Loucy (cell line): Measurements from ENCODE around the gene TADA1.

Source experiments
- H2AFZ ChIP-seq: fragments of 200-600 bp; sonication (generic); 2 replicates; pipeline ENCODE4 v1.6.0; 2016; ENCODE audit warnings: antibody characterized with exemption, mild to moderate bottlenecking, low read length, moderate library complexity
- H3F3A ChIP-seq: fragments of 200-600 bp; 2 replicates; pipeline ENCODE4 v1.6.0; 2016; ENCODE audit warnings: antibody characterized with exemption, low read depth, mild to moderate bottlenecking
- H3K27me3 ChIP-seq: fragments of 200-600 bp; sonication (generic); 2 replicates; pipeline ENCODE4 v1.6.1; 2014; ENCODE audit warnings: low read length, mild to moderate bottlenecking; ENCODE audit not compliant: insufficient read depth, poor library complexity, severe bottlenecking
- H3K36me3 ChIP-seq: fragments of 200-600 bp; sonication (generic); 2 replicates; pipeline ENCODE4 v1.6.1; 2016; ENCODE audit warnings: low read length; ENCODE audit not compliant: insufficient read depth
- H3K4me1 ChIP-seq: fragments of 200-600 bp; sonication (generic); 2 replicates; pipeline ENCODE4 v1.5.1; 2014; ENCODE audit warnings: low read length, mild to moderate bottlenecking; ENCODE audit not compliant: insufficient read depth, poor library complexity, severe bottlenecking
- H3K4me2 ChIP-seq: fragments of 200-600 bp; sonication (generic); 2 replicates; pipeline ENCODE4 v1.6.0; 2014; ENCODE audit warnings: antibody characterized with exemption, low read length, low read depth, mild to moderate bottlenecking; ENCODE audit not compliant: poor library complexity, severe bottlenecking
- H3K4me3 ChIP-seq: fragments of 200-600 bp; sonication (generic); 2 replicates; pipeline ENCODE4 v1.5.1; 2014; ENCODE audit warnings: low read length, mild to moderate bottlenecking, mixed read lengths; ENCODE audit not compliant: poor library complexity, severe bottlenecking
- H3K79me2 ChIP-seq: fragments of 200-600 bp; sonication (generic); 2 replicates; pipeline ENCODE4 v1.6.1; 2014; ENCODE audit warnings: low read length; ENCODE audit not compliant: insufficient read depth
- H3K9ac ChIP-seq: fragments of 200-600 bp; sonication (generic); 2 replicates; pipeline ENCODE4 v1.6.0; 2014; ENCODE audit warnings: mild to moderate bottlenecking, low read depth, low read length, moderate library complexity; ENCODE audit not compliant: poor library complexity, severe bottlenecking
- H3K9me2 ChIP-seq: fragments of 200-600 bp; sonication (generic); replicated peaks from 2 replicates; pipeline ENCODE4 v1.6.1; 2016; ENCODE audit warnings: low read depth, low read length, mixed read lengths
- H3K9me3 ChIP-seq: fragments of 200-600 bp; sonication (generic); 2 replicates; pipeline ENCODE4 v1.6.1; 2014; ENCODE audit warnings: mild to moderate bottlenecking, antibody characterized with exemption, low read length, low read depth; ENCODE audit not compliant: insufficient read depth
- H4K20me1 ChIP-seq: fragments of 200-600 bp; sonication (generic); 2 replicates; pipeline ENCODE4 v1.6.0; 2014; ENCODE audit warnings: antibody characterized with exemption, low read length, mild to moderate bottlenecking; ENCODE audit not compliant: insufficient read depth, poor library complexity, severe bottlenecking
- EZH2phosphoT487 ChIP-seq: fragments of 200-600 bp; IDR thresholded peaks from 2 replicates; pipeline ENCODE4 v1.6.1; 2018; ENCODE audit warnings: antibody characterized with exemption, mild to moderate bottlenecking, moderate library complexity, borderline replicate concordance
- TF ChIP-seq, protein P1 (sequence below): fragments of 200-600 bp; sonication (generic); conservative IDR thresholded peaks from 2 replicates; pipeline ENCODE4 v1.5.1; 2014; ENCODE audit warnings: mild to moderate bottlenecking, antibody characterized with exemption, low read length

Gene TADA1

DNA sequence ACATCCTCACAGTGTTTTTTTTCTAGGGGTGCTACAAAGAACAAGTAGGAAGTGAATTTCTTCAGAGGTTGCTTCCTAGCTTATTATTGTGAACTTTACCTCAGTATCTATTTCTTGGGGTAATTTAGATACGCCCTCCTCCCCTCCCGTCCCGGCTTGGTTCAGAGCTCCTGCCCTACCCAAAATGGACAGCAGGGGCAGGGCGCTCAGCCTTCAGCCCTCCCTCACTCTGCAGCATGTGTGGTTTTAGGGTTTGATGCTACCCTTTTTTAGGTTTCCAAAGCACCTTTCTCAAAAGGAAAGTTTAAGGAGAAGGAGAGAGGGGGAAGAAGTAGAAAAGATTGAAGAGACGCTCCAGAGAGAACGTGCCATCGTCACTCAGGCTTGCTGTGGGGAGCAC lies 53.7 kb downstream of the TADA1 start:
- H2AFZ ChIP-seq, result no peak overlapping the region
- no peak overlapping the region for H3K4me2 ChIP-seq
- no peak overlapping the region for H3K9ac ChIP-seq
- no peaks in the 10 kb centered on the region for H3K79me2 ChIP-seq
- TF ChIP-seq, protein P1, sequence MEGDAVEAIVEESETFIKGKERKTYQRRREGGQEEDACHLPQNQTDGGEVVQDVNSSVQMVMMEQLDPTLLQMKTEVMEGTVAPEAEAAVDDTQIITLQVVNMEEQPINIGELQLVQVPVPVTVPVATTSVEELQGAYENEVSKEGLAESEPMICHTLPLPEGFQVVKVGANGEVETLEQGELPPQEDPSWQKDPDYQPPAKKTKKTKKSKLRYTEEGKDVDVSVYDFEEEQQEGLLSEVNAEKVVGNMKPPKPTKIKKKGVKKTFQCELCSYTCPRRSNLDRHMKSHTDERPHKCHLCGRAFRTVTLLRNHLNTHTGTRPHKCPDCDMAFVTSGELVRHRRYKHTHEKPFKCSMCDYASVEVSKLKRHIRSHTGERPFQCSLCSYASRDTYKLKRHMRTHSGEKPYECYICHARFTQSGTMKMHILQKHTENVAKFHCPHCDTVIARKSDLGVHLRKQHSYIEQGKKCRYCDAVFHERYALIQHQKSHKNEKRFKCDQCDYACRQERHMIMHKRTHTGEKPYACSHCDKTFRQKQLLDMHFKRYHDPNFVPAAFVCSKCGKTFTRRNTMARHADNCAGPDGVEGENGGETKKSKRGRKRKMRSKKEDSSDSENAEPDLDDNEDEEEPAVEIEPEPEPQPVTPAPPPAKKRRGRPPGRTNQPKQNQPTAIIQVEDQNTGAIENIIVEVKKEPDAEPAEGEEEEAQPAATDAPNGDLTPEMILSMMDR, result peak; percentile 61
- no peak for TF ChIP-seq EZH2phosphoT487
- no peaks in the 10 kb centered on the region for H3K9me2 ChIP-seq
- H3K4me3 ChIP-seq, result no peak overlapping the region
- no peaks in the 10 kb centered on the region for H3K27me3 ChIP-seq
- no peaks in the 10 kb centered on the region for H3K36me3 ChIP-seq
- H3K4me1 ChIP-seq, result no peaks in the 10 kb centered on the region
- no peaks in the 10 kb centered on the region for H3F3A ChIP-seq
- no peaks in the 10 kb centered on the region for H3K9me3 ChIP-seq
- H4K20me1 ChIP-seq, result no peaks in the 10 kb centered on the region

DNA sequence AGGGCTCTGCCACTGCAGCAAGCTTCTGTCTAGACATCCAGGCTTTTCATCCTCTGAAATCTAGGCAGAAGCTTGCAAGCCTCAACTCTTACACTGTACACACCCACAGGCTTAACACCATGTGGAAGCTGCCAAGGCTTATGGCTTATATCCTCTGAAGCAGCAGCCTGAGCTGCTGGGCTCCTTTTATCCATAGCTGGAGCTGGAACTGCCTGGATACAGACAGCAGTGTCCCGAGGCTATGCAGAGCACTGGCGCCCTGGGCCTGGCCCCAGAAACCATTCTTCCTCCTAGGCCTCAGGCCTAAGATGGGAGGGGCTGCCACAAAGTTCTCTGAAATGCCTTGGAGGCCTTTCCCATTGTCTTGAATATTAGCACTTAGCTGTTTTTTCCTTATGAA lies 56.1 kb downstream of the TADA1 start:
- no peaks in the 10 kb centered on the region for H3K9me2 ChIP-seq
- H3K79me2 ChIP-seq, result no peaks in the 10 kb centered on the region
- TF ChIP-seq, protein P1, result no peak
- no peak for TF ChIP-seq EZH2phosphoT487
- no peak overlapping the region for H3K9ac ChIP-seq
- no peak overlapping the region for H2AFZ ChIP-seq
- no peaks in the 10 kb centered on the region for H4K20me1 ChIP-seq
- H3K4me2 ChIP-seq, result no peak overlapping the region
- H3K4me3 ChIP-seq, result no peak overlapping the region
- no peaks in the 10 kb centered on the region for H3K27me3 ChIP-seq
- H3F3A ChIP-seq, result no peaks in the 10 kb centered on the region
- no peaks in the 10 kb centered on the region for H3K36me3 ChIP-seq
- no peaks in the 10 kb centered on the region for H3K4me1 ChIP-seq
- H3K9me3 ChIP-seq, result no peaks in the 10 kb centered on the region

DNA sequence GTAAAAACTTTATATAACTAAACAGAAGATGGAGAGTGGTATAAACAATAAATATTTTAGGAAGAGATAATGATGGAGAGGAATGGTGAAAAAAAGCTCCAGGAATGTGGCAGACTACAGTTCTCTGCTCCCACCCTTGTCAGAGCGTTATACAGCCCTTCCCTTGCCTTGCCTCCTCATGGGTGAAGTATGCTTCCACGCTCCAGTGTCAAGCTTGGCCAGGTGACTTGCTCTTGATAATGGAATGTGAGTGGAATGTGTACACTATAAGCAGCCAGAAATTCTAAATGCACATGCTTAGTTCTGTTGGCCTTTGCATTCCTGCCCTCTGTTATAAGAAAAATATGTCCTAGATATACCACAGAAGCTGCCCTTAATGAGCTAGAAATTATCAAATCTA lies 61.5 kb downstream of the TADA1 start:
- no peak overlapping the region for H3K4me2 ChIP-seq
- H4K20me1 ChIP-seq, result no peaks in the 10 kb centered on the region
- H3K36me3 ChIP-seq, result no peaks in the 10 kb centered on the region

More for the DNA sequence above, 61.5 kb downstream of the TADA1 start:
- no peaks in the 10 kb centered on the region for H3K79me2 ChIP-seq
- no peak overlapping the region for H3K9ac ChIP-seq
- no peaks in the 10 kb centered on the region for H3F3A ChIP-seq
- H3K9me3 ChIP-seq, result no peaks in the 10 kb centered on the region
- H3K4me3 ChIP-seq, result no peak overlapping the region
- H3K4me1 ChIP-seq, result no peaks in the 10 kb centered on the region
- TF ChIP-seq, protein P1, result no peak
- no peak for TF ChIP-seq EZH2phosphoT487
- H3K27me3 ChIP-seq, result no peaks in the 10 kb centered on the region
- H3K9me2 ChIP-seq, result no peaks in the 10 kb centered on the region
- no peak overlapping the region for H2AFZ ChIP-seq
